Left renal pelvis (tissue), 4 donors: ENCODE measurements around the gene ADGRB2. TPM values are rescaled to one million over a fixed set of nuclear protein-coding genes. Genes with fewer than 3 reads are reported as not detected.

Experiments
- DNase-seq, 4 donors: peaks; one replicate each; pipeline ENCODE4 v3.0.0-alpha.2; 2013; ENCODE audit warnings: low read depth in 4 of 4, low spot score in 3 of 4
- polyA plus RNA-seq, 4 donors: library from polyadenylated mRNA; unstranded; fragments of 120-200 nt; gene quantifications; one replicate each; pipeline ENCODE4 v1.2.1, GENCODE V29; 2013; ENCODE audit not compliant: insufficient read length in 4 of 4

The ADGRB2 gene
- polyA plus RNA-seq, 4 donors: 12.0 to 26.6 (median 15.8) TPM

- DNase-seq: no peak
These were observed 914 bp upstream of the ADGRB2 start for GRCh38 chr1:31765041-31765467.

- DNase-seq: no peak
These were observed 349 bp downstream of the ADGRB2 start for GRCh38 chr1:31763671-31764311.

GRCh38 chr1:31762726-31763670 is 1.1 kb downstream of the ADGRB2 start:
- DNase-seq: no peak

- DNase-seq: no peak
These were observed 1.8 kb downstream of the ADGRB2 start for GRCh38 chr1:31762323-31762722.

GRCh38 chr1:31761883-31762282 is 2.3 kb downstream of the ADGRB2 start:
- no peak for DNase-seq

- DNase-seq: no peak
These were observed 3.4 kb downstream of the ADGRB2 start for GRCh38 chr1:31760471-31761470.

- DNase-seq: no peak
These were observed 4.7 kb downstream of the ADGRB2 start for GRCh38 chr1:31759298-31760023.

GRCh38 chr1:31758823-31759222 is 5.3 kb downstream of the ADGRB2 start:
- DNase-seq: no peak

- no peak for DNase-seq
These were observed 6.2 kb downstream of the ADGRB2 start for GRCh38 chr1:31757989-31758388.

- no peak for DNase-seq
These were observed 6.9 kb downstream of the ADGRB2 start for GRCh38 chr1:31757204-31757679.

- no peak for DNase-seq
These were observed 7.6 kb downstream of the ADGRB2 start for GRCh38 chr1:31756578-31756977.

- DNase-seq: no peak
These were observed 8.2 kb downstream of the ADGRB2 start for GRCh38 chr1:31755850-31756492.

- DNase-seq: no peak
These were observed 8.9 kb downstream of the ADGRB2 start for GRCh38 chr1:31755197-31755611.

GRCh38 chr1:31754397-31754796 is 9.7 kb downstream of the ADGRB2 start:
- DNase-seq: no peak

GRCh38 chr1:31753707-31754349 is 10.3 kb downstream of the ADGRB2 start:
- no peak for DNase-seq

- DNase-seq: no peak
These were observed 11.1 kb downstream of the ADGRB2 start for GRCh38 chr1:31752952-31753475.

- DNase-seq: no peak
These were observed 11.9 kb downstream of the ADGRB2 start for GRCh38 chr1:31752258-31752657.

- DNase-seq: no peak
These were observed 12.3 kb downstream of the ADGRB2 start for GRCh38 chr1:31751822-31752241.
